ENCODE data around the gene AGAP2.

AGAP2 gene

GRCh38 chr12:57718641-57719528, 19.7 kb downstream of the AGAP2 start:
- Histone ChIP-seq H3K4me3 (replicated peaks; ENCODE audit: insufficient read depth, low read length) (no peak overlapping the region), H3K27ac (replicated peaks) (no peak overlapping the region), H3K27me3 (ENCODE audit: insufficient read depth, poor library complexity, severe bottlenecking) (no peaks in the 10 kb centered on the region)
- DNase-seq (ENCODE audit: low read depth in 1 of 2, low spot score in 1 of 2) = no peak
- TF ChIP-seq SPI1 (IDR thresholded peaks at IDR 0.05; ENCODE audit: borderline replicate concordance, low read depth) (no peak), GABPA (IDR thresholded peaks at IDR 0.05; ENCODE audit: low read depth) (no peak), POLR2AphosphoS5 (IDR thresholded peaks at IDR 0.05; ENCODE audit: low read depth) (no peak), CTCF (IDR thresholded peaks at IDR 0.05; ENCODE audit: insufficient read depth, low read length) (no peak)

GRCh38 chr12:57717846-57718640, 20.5 kb downstream of the AGAP2 start:
- DNase-seq (ENCODE audit: low read depth in 1 of 2, low spot score in 1 of 2) = no peak
- TF ChIP-seq SPI1 (IDR thresholded peaks at IDR 0.05; ENCODE audit: borderline replicate concordance, low read depth) (no peak), REST (IDR thresholded peaks at IDR 0.05; ENCODE audit: insufficient replicate concordance, low read depth) (no peak), GABPA (IDR thresholded peaks at IDR 0.05; ENCODE audit: low read depth) (no peak), CTCF (IDR thresholded peaks at IDR 0.05; ENCODE audit: insufficient read depth, low read length) (no peak), POLR2AphosphoS5 (IDR thresholded peaks at IDR 0.05; ENCODE audit: low read depth) (no peak)
- no peak overlapping the region for H3K4me3 ChIP-seq (replicated peaks; ENCODE audit: insufficient read depth, low read length)
- no peak overlapping the region for H3K27ac ChIP-seq (replicated peaks)
- no peaks in the 10 kb centered on the region for H3K27me3 ChIP-seq (ENCODE audit: insufficient read depth, poor library complexity, severe bottlenecking)

GRCh38 chr12:57717131-57717530, 21.4 kb downstream of the AGAP2 start:
- Histone ChIP-seq H3K4me3 (replicated peaks; ENCODE audit: insufficient read depth, low read length) (no peak overlapping the region), H3K27ac (replicated peaks) (no peak overlapping the region), H3K27me3 (ENCODE audit: insufficient read depth, poor library complexity, severe bottlenecking) (no peaks in the 10 kb centered on the region)
- TF ChIP-seq SPI1 (IDR thresholded peaks at IDR 0.05; ENCODE audit: borderline replicate concordance, low read depth) = no peak
- no peak for TF ChIP-seq CTCF (IDR thresholded peaks at IDR 0.05; ENCODE audit: insufficient read depth, low read length)
- no peak for TF ChIP-seq POLR2AphosphoS5 (IDR thresholded peaks at IDR 0.05; ENCODE audit: low read depth)
- no peak for TF ChIP-seq GABPA (IDR thresholded peaks at IDR 0.05; ENCODE audit: low read depth)
- no peak for TF ChIP-seq REST (IDR thresholded peaks at IDR 0.05; ENCODE audit: insufficient replicate concordance, low read depth)
- DNase-seq (ENCODE audit: low read depth in 1 of 2, low spot score in 1 of 2) = no peak

Measured in HL-60 (cell line).